ENCODE data around the gene BDH1.

BDH1 gene

GRCh38 chr3:197522881-197523441 lies 32.8 kb downstream of the BDH1 start:
- in situ Hi-C loops (cut with HindIII; ENCODE audit: low sequenced_read_pairs), result no loop called here

DNA sequence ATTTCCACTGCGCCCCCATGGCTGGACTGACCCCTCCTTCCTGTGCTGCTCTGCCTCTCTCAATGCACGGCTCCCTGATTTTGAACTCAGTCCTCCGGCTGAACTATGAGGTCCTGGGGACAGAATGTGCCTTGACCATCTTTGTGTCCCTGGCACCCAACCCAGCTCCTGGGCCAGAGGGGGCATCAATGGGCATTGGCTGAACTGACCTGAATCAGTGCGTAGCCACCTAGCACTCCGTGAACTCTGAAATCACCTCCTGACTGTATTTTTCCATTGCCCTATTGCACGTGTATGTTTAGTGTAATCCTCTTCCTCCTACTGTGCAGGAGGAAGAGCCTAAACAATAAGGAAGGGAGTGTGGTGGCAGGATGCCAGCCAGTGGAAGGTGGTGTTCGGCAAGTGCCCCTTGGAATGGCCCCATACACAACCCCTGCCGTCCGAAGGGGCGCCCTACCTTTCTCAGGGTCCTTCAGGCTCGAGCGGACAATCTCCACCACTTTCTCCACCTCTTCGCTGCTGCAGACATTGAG lies 33.5 kb downstream of the BDH1 start:
- in situ Hi-C loops (cut with HindIII; ENCODE audit: low sequenced_read_pairs), result no loop called here

GRCh38 chr3:197521277-197522182 lies 34.2 kb downstream of the BDH1 start:
- in situ Hi-C loops (cut with HindIII; ENCODE audit: low sequenced_read_pairs), result no loop called here

GRCh38 chr3:197520311-197521276 lies 35.2 kb downstream of the BDH1 start:
- in situ Hi-C loops (cut with HindIII; ENCODE audit: low sequenced_read_pairs), result no loop called here

DNA sequence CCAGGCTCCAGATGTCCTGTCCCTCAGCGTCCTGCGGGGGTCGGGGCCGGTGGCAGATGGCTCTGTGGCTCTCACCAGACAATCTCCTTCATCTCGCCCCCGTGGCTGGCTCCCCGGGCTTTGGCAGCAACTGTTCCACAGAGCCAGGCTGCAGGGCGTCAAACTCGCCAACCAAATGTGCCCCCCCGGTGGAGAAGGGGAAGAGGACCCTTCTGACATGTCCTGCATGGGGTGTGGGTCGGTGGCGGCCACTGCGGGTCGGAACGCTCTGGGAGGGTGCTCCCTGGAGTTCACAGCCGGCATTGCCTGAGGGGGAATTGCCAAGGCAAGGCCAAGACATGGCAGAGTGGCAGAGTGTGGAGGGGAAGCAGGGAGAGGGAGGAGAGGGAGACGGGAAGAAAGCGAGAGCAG lies 36.0 kb downstream of the BDH1 start:
- in situ Hi-C loops (cut with HindIII; ENCODE audit: low sequenced_read_pairs), result loop anchor here (10.0 kb wide), 1 partner anchor 55 kb away; no protein-coding TSS in a partner anchor

DNA sequence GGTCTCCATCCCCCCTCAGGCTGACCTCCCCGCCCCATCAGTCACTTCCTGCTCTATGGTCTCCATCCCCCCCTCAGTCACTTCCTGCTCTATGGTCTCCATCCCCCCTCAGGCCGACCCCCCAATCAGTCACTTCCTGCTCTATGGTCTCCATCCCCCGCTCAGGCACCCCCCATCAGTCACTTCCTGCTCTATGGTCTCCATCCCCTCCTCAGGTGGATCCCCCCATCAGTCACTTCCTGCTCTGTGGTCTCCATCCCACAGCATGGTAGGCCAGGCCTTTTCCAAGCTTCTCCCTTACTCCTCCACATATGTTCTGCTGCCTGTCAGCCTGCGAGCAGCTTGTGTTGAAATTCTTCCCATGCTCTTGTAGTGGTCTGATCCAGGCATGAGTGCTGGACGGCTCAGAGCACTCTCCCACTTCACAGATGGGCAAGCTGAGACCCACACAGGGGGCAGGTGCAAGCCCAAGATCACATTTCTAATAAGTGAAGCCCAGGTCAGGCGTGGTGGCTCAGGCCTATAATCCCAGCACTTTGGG lies 36.8 kb downstream of the BDH1 start:
- in situ Hi-C loops (cut with HindIII; ENCODE audit: low sequenced_read_pairs), result loop anchor here (10.0 kb wide), 1 partner anchor 56 kb away; no protein-coding TSS in a partner anchor

DNA sequence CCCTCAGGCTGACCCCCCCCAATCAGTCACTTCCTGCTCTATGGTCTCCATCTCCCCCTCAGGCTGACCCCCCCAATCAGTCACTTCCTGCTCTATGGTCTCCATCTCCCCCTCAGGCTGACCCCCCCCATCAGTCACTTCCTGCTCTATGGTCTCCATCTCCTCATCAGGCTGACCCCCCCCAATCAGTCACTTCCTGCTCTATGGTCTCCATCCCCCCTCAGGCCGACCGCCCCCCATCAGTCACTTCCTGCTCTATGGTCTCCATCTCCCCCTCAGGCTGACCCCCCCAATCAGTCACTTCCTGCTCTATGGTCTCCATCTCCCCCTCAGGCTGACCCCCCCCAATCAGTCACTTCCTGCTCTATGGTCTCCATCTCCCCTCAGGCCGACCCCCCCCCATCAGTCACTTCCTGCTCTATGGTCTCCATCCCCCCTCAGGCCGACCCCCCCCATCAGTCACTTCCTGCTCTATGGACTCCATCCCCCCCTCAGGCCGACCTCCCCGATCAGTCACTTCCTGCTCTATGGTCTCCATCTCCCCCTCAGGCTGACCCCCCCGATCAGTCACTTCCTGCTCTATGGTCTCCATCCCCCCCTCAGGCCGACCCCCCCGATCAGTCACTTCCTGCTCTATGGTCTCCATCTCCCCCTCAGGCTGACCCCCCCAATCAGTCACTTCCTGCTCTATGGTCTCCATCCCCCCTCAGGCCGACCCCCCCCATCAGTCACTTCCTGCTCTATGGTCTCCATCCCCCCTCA lies 37.7 kb downstream of the BDH1 start:
- in situ Hi-C loops (cut with HindIII; ENCODE audit: low sequenced_read_pairs), result loop anchor here (10.0 kb wide), 1 partner anchor 57 kb away; no protein-coding TSS in a partner anchor

DNA sequence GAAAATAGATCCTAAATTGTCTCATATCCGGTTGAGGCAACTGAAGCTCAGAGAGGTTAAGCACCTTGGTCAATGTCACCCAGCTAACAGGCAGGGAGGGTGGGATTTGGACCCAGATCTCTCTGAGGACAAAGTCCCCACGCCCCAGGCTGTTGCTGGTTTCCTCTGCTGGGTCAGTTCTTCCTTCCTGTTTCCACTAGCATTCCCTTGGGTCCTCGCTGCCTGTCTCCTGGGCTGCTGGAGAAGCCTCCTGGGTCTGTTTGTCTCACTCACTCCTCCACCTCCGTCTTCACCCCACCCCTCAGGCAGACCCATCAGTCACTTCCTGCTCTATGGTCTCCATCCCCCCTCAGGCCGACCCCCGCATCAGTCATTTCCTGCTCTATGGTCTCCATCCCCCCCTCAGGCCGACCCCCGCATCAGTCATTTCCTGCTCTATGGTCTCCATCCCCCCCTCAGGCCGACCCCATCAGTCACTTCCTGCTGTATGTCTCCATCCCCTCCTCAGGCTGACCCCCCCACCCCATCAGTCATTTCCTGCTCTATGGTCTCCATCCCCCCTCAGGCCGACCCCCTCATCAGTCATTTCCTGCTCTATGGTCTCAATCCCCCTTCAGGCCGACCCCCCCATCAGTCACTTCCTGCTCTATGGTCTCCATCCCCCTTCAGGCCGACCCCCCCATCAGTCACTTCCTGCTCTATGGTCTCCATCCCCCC lies 38.7 kb downstream of the BDH1 start:
- in situ Hi-C loops (cut with HindIII; ENCODE audit: low sequenced_read_pairs), result loop anchor here (10.0 kb wide), 1 partner anchor 58 kb away; no protein-coding TSS in a partner anchor

GRCh38 chr3:197516517-197516889 lies 39.3 kb downstream of the BDH1 start:
- in situ Hi-C loops (cut with HindIII; ENCODE audit: low sequenced_read_pairs), result loop anchor here (10.0 kb wide), 1 partner anchor 58 kb away; no protein-coding TSS in a partner anchor

- in situ Hi-C loops (cut with HindIII; ENCODE audit: low sequenced_read_pairs), result loop anchor here (10.0 kb wide), 1 partner anchor 60 kb away; no protein-coding TSS in a partner anchor
These were observed 40.9 kb downstream of the BDH1 start for GRCh38 chr3:197514786-197515355.

- in situ Hi-C loops (cut with HindIII; ENCODE audit: low sequenced_read_pairs), result loop anchor here (10.0 kb wide), 1 partner anchor 61 kb away; no protein-coding TSS in a partner anchor
These were observed 41.6 kb downstream of the BDH1 start for GRCh38 chr3:197513953-197514785.

DNA sequence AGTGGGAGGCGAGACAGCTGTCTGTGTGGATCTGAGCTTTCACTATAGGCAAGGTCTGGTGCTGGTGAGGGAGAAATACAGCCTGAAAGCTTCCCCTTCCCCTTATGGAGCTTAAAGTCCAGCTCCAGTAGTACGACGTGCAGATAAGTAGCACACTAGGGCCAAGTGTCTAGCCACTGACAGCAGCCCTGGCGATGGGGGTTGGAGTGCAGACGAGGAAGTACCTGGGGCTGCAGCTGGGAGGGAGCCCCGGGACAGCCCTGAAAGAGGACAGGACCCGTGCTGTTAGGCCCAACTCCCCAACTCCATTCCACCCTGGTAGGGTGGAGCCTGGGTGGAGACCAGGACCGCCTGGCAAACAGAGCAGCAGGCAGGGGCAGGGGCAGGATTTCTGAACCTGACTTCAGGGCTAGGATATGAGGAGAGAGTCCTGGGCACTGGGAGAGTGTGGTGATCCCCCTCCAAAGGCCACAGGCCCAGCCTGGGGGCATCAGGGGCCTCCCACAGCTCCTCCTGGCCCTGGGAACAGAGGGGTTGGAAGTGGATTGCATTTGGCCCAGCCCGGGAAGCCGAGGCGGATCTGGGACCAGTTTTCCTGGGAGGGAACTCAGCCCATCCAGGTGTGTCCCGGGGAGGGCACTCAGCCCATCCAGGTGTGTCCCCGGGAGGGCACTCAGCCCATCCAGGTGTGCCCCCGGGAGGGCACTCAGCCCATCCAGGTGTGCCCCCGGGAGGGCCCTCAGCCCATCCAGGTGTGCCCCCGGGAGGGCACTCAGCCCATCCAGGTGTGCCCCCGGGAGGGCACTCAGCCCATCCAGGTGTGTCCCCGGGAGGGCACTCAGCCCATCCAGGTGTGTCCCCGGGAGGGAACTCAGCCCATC lies 42.8 kb downstream of the BDH1 start:
- in situ Hi-C loops (cut with HindIII; ENCODE audit: low sequenced_read_pairs), result loop anchor here (10.0 kb wide), 1 partner anchor 62 kb away; no protein-coding TSS in a partner anchor

GRCh38 chr3:197511853-197512635 lies 43.7 kb downstream of the BDH1 start:
- in situ Hi-C loops (cut with HindIII; ENCODE audit: low sequenced_read_pairs), result loop anchor here (10.0 kb wide), 1 partner anchor 63 kb away; no protein-coding TSS in a partner anchor

DNA sequence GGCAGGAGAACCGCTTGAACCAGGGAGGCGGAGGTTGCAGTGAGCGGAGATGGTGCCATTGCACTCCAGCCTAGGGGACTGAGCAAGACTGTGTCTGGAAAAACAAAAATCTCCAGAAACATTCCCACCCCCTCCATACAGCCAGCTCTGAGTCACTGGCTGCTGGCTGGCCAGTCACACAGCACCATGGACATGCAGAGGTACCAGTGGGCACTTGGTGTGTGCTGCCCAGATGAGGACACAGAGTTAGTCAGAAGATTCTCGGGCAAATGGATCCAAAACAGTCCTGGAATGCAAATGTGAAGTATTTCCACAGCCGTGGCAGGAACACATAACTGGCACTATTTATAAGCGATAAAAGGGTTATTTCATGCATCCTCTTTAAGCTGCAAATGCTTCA lies 44.6 kb downstream of the BDH1 start:
- in situ Hi-C loops (cut with HindIII; ENCODE audit: low sequenced_read_pairs), result loop anchor here (10.0 kb wide), 1 partner anchor 64 kb away; no protein-coding TSS in a partner anchor

- in situ Hi-C loops (cut with HindIII; ENCODE audit: low sequenced_read_pairs), result loop anchor here (10.0 kb wide), 1 partner anchor 64 kb away; no protein-coding TSS in a partner anchor
These were observed 45.1 kb downstream of the BDH1 start for GRCh38 chr3:197510642-197511018.
